HG02970 (cell line): Measurements from ENCODE around the gene CDK6.

Experiments used
- ATAC-seq: cut with Tn5 transposase; IDR thresholded peaks from one replicate; pipeline ENCODE4 v1.9.1; 2021; ENCODE audit warnings: mild to moderate bottlenecking, moderate library complexity, moderate number of reproducible peaks; ENCODE audit not compliant: unreplicated experiment, low FRiP score

The CDK6 gene

GRCh38 chr7:92848441-92848840, 12.1 kb upstream of the CDK6 start:
- no peak for ATAC-seq

- ATAC-seq, result no peak
Measured at GRCh38 chr7:92847305-92847704, 10.9 kb upstream of the CDK6 start.

- no peak for ATAC-seq
Measured at GRCh38 chr7:92845736-92846135, 9.4 kb upstream of the CDK6 start.

- no peak for ATAC-seq
Measured at GRCh38 chr7:92843781-92844180, 7.4 kb upstream of the CDK6 start.

- no peak for ATAC-seq
Measured at GRCh38 chr7:92843034-92843760, 6.8 kb upstream of the CDK6 start.

GRCh38 chr7:92841192-92841591, 4.8 kb upstream of the CDK6 start:
- no peak for ATAC-seq

GRCh38 chr7:92840316-92840715, 3.9 kb upstream of the CDK6 start:
- ATAC-seq, result no peak

GRCh38 chr7:92839901-92840300, 3.5 kb upstream of the CDK6 start:
- no peak for ATAC-seq

GRCh38 chr7:92838934-92839333, 2.6 kb upstream of the CDK6 start:
- no peak for ATAC-seq

GRCh38 chr7:92837000-92837749, 802 bp upstream of the CDK6 start:
- no peak for ATAC-seq

- ATAC-seq, result no peak
Measured at GRCh38 chr7:92835851-92836488, 403 bp downstream of the CDK6 start.

GRCh38 chr7:92835261-92835850, 1.0 kb downstream of the CDK6 start:
- no peak for ATAC-seq

GRCh38 chr7:92834507-92835260, 1.7 kb downstream of the CDK6 start:
- ATAC-seq, result no peak

- ATAC-seq, result peak; percentile 40
Measured at GRCh38 chr7:92833766-92834506, 2.4 kb downstream of the CDK6 start.

- ATAC-seq, result peak; percentile 63
Measured at GRCh38 chr7:92833024-92833765, 3.2 kb downstream of the CDK6 start.

GRCh38 chr7:92832534-92833023, 3.8 kb downstream of the CDK6 start:
- no peak for ATAC-seq

GRCh38 chr7:92831716-92832533, 4.4 kb downstream of the CDK6 start:
- ATAC-seq, result no peak

GRCh38 chr7:92830532-92831110, 5.8 kb downstream of the CDK6 start:
- ATAC-seq, result no peak
